A549 (cell line): ENCODE data around the gene ATP1A3.

Source experiments
- BCL3 ChIP-seq: fragments of >200 bp; sonication (Bioruptor Twin); formaldehyde crosslinking; IDR thresholded peaks from 3 replicates; pipeline ENCODE4 v1.6.1; 2016
- CEBPB ChIP-seq, 2 experiments: fragments of >200 bp in 1 of 2; sonication (Bioruptor Twin) in 1 of 2; formaldehyde crosslinking in 1 of 2; IDR thresholded peaks; 2 replicates each; pipeline ENCODE4 v1.6.1; 2012 to 2016

GRCh38 chr19:41994994-41995958 lies 1.2 kb upstream of the ATP1A3 start:
- TF ChIP-seq CEBPB (IDR thresholded peaks at IDR 0.05) (no peak), BCL3 (no peak)
